Measurements from ENCODE around the gene CDC20.
"Not testable (repeated sequence)": the region's sequence is repeated elsewhere in the genome, so short reads cannot be mapped to it uniquely, and the experiment has no call there.

CDC20 gene

DNA sequence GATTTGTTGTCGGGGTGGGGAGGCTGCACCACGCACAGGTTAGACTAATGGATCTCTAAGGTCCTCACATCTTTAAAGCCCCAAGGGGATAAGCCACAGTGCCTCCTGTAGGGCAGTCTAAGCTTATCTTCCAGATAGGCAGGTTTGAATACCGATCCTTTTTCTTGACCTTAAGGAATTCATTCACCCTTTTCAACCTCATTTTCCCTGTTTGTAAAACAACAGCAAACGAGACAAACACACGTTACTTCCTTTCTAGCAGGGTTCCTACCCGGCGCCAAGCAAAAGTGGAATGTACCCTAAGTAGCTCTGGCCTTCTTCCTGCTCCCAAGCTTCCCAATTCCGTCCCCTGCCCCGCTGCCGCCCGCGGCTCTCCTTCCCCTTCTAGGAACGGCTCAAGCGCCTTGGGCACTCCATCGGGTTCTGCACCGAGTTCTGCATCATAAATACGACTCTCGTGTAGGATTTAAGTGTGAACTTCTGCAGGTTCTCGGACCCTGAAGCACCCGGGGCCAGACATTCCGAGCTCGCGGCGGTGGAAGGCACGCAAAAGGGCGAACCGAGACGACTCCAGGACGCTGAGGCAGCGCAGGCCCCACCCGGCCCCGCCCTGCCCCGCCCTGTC is 548 bp upstream of the CDC20 start:
- peak in 2 of 6 experiments; percentile 18 to 36 for DNase-seq

DNA sequence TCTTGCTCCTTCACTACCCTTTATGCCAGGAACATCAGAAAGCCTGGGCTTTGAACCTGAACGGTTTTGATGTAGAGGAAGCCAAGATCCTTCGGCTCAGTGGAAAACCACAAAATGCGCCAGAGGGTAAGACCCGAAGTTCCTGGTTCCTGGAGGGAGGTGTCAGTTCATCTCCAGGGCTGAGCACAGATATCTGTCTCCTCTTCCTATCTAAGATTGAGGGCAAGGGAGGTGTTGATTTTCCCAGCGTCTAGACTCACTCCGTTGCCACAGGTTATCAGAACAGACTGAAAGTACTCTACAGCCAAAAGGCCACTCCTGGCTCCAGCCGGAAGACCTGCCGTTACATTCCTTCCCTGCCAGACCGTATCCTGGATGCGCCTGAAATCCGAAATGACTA is 915 bp downstream of the CDC20 start:
- no peak for DNase-seq

DNA sequence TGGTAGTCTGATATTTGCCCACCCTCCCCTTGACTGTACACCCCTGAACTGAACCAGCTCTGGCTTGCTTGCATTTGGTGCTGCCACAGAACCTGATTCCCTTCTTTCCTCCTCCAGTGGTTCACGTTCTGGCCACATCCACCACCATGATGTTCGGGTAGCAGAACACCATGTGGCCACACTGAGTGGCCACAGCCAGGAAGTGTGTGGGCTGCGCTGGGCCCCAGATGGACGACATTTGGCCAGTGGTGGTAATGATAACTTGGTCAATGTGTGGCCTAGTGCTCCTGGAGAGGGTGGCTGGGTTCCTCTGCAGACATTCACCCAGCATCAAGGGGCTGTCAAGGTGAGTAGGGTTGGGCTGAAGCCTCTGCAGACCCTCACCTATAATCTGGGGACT is 1.8 kb downstream of the CDC20 start:
- DNase-seq = no peak

DNA sequence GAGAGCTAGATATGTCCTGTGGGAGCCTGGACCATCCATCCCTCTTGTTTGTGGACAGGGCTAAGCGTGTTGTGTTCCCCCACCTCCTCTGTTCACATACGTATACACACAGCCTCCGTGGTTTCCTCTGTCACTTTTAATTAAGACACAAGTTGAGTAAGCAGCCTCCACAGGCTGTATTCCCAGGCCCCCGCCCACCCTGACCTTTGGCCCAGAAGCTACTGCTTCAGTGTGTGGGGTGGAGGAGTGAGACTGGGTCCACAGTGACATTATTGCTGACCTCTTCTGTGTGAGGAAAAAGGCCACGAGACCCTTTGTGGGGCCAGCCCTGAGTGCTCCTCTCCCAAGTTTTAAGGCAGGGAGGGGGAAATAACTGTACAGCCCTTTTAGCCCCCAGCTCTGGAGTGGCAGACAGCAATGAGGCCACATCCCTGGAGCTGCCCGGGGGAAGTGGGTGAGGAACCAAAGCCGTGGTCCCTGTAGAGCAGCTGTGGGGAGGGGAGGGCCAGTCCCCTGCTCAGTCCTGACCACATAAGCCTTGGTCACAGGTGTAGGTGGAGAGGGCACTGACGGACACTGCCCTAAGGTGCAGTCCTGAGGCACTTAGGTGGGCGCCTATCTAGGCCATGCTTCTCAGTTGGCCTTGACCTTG is 4.6 kb downstream of the CDC20 start:
- DNase-seq = no peak

DNA sequence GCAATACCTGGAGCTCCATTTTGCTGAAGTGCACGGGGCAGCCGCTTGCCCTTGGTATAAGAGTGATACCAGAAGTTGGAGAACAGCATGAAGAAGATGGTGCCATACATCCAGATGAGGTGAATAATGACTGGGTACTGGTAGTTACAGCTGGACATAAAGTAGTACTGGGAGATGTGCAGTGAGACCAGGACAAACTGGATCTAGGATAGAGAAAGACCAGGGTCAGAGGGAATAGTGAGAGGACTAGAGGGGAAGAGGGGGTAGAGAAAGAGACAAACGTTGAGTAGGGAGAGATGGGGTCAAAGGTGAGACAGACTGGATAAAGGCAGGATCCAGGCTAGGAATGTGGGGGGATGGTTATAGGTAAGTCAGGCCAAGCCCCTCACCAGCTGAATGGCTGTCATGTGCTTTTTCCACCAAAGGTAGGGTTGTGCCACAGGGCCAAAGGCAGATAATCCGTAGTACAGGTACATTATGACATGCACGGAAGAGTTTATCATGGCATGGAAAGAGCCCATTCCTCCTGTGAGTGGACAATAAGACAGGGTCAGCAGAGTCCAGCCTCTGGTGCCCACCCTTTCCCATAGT is 5.2 kb downstream of the CDC20 start:
- DNase-seq = no peak

DNA sequence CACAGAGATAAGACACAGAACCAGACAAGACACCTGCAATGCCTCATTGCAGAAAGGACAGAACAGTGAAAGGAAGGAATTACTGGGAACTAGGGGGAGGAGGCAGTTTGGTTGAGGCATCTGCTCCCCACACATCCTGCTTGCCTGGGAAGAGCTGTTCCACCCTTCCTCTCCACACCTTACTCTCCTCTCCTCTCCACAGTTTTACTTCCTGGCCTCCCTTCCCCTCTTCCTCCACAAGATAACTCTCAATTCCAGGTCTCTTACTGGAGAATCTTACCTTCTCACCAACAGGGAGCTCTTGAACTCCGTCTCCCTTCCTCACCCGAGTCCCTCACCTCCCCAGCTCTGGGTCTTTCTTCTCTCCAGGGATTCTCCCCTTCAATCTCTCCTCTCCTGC is 6.9 kb downstream of the CDC20 start:
- no peak for DNase-seq

DNA sequence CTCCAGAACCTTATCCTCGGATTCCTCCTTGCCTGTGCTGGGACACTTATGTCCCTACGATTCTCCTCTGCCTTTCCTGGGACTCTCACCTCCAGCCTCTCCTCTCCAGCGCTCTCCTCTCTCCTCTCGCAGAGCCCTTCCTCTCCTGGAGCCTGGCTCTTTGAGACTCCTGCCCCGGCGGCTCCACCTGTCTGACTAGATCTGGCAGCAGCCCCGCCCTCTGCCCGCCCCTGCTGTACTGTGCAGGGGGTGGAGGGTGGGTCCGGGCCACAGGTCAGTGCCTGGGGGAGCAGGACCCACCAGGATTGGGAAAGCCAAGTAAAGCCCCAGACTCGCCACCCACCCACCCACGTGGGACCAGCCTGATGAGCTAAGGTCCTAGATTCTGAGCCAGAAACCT is 7.4 kb downstream of the CDC20 start:
- no peak for DNase-seq

DNA sequence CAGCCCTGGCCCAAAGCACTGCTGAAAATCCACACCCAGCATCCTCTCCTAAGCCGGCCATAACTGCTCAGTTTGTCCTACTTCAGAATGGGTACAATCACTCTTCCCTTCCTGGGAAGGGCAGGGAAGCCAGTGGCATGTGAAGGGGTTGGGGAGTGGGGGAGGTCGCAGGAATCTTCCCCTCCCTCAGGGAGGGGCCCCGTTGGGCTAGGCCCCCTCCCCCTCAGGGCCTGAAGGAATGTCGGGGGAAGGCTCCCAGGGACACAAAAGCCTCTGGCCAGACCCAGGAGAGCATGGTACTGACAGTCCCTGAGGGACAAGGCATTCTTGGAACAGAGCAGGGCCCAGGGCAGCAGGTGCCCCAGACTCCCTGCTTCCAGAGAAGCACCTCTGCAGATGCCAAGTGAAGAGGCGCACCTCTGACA is 7.8 kb downstream of the CDC20 start:
- no peak for DNase-seq

DNA sequence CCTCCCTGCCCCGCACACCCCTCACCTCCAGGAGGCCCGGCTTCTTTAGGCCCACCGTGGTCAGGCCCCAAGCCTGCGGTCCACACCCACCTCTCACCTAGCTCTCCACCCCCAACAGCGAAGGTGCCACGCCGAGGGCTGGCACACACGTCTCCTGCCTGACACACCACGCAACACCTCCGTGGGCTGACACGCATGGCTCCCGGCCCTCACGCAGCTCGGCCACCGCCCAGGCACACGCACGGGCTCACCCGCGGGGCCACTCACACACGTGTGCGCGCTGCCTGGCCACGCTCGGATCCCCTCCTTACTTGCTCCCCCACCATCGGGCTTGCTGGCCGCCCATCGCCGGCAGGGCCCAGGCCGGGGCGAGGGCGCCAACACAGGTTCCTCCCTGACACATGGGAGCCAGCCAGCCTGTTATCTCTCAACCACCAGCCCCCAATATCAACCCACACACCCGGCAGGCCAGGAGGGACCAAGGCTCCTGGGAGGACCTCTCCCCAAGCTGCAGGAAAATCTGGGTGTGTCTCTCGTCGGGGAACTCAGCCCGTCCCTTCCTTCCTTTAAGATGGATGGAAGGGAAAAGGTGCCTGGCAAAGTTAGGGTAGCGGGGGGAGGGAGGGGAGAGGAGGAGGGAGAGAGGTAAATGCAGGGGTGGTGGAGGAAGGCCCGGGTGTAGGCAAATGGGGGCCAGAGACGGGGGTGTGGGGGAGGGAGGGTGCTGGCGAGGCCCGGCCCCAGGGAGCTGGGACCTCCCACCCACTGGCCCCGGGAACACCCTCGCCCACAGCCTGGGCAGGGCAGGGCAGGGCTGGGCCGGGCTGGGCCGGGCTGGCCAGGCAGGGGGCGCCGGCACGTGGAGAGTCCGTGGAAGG is 8.5 kb downstream of the CDC20 start:
- DNase-seq = peak in 5 of 6 experiments; percentile 30 to 62 (median 51)

DNA sequence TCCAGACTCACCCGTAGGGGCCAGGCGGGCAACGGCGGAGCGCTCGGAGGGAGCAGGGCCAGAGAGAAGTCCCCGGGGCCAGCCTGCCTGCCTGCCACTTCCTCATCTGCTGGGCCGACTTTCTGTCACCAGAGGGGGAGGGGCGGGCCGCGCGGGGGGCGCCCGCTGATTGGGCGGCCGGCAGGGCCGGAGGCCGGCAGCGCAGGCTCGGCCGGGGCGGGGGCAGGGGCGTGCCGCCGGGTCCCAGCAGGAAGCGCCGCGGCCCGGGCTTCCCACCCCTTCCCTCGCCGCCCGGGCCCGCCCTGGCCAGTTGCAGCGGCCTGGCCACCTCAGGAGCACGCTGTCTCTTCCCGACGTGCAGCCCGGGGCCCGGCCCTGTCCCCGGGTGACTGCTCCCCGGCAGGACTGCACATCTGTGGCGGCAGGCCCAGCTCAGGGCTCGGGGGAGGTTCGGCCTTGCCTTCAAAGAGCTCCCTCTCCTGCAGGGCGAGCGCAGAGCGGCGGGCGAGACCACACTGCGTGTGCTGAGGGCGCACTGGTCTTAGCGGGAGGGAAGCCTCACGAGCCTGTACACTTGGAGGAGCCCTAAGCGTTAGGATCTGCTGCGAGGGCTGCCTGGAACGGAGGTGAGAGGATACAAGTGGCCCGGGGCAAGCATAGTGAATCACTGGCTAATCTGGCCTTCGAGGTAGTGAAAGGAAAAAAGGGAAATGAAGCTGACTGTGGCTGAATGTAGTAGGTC is 9.3 kb downstream of the CDC20 start, which contains the start of gene ELOVL1:
TSS of gene ELOVL1 (minus strand) at position 108 of the 742 bp plus-strand sequence. CDS start 2,402 bp downstream, outside the sequence.
- DNase-seq = peak; percentile 36 to 76 (median 59)

DNA sequence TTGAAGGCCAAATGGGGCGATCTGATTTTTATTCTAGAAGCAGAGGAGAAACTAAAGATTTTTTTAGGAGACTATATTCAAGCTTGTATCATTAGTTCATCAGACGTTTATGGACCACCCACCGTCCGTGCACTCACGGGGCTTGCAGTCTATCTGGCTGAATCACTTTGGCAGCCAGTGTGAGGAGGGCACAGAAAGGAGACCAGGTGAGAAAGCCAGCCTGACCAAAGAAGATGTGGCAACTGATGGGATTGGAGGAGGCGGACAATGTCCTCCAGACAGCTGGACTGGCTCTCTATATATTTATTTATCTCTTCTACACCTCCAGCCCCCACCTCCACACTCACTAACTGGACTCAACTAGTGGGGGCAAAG is 9.9 kb downstream of the CDC20 start:
- DNase-seq = no peak

DNA sequence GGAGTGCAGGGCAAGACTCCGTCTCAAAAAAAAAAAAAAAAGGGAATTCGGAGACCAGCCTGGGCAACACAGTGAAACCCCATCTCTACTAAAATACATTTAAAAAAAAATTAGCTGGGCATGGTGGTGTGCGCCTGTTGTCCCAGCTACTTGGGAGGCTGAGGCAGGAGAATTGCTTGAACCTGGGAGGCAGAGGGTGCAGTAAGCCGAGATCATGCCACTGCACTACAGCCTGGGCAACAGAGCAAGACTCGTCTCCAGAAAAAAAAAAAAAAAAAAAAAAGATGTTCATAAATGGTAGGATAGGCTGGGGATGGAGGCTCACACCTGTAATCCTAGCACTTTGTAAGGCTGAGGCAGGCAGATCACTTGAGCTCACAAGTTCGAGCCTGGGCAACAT is 11.0 kb downstream of the CDC20 start:
- DNase-seq = not testable (repeated sequence)

DNA sequence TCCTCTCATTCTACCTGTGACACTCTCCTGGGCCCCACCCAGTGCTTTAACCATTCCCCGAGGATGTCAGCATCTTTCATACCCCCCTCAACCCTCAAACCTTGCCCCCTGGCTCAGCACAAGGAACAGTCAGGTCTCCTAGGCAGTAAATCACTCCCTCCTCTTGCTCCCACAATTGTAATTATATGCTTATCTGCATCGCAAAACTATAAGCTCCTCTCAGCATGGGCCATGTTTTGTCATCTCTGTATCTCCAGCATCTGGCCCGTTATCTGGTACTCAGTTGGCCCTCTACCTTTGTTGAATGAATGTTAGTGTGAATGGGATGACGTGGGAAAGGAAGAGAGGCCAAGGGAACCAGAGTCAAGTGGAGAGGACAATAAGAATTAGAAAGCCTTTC is 11.8 kb downstream of the CDC20 start:
- DNase-seq = no peak

DNA sequence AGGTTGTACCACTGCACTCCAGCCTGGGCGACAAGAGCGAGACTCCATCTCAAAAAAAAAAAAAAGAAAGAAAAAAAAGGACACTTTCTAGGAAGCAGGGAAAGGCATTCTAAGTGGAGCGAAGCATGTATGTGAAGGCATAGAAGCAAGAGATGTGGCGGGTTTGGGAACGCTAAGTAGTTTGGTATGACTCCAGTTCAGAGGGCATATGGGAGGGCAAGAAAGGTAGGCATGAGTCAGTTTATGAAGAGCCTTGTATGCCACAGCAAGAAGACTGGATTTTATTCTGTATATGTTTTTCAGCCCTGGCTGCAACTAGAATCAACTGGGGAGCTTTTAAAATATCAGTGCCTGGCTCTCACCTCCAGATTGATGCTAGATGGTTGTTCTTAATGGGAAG is 13.4 kb downstream of the CDC20 start:
- no peak for DNase-seq

DNA sequence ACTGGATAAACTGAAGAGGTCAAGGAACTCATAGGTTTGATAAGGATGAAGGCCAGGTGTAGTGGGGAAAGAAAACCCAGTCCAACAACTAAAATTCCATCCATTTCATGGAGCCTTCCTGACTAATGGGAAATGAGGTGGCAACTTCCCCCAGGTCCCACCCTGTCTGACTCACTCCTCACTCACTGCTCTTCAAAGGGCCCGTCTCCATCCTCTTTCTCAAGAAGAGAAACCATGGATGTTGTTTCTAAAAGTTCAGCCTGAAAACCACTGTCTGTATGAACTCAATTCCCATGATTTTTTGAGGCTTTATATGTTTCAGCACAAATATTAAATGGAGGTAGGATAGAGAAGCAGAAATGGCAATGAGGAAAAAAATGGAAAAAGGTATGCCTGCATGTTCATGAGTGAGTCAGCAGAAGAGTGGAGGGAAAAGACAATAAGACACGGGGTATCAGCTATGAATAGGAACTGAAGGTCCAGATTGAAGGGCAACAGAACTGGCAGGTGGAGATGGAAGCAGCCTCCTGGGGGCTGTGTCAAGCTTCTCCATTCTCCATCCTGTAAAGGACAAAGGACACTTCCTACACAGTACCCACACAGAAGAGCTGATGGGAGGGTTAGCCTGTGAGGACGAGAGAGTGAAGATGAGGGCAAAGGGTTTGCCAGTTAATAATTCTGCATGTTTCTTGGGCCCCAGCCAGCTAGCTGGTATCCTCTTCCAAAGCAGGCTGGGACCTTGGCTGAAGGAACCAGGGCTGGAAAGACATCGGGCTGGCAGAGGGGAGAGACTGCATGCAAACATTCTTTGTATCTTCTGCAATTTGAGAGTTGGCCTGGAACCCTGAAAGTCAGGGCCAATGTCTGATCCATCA is 14.5 kb downstream of the CDC20 start:
- no peak for DNase-seq

DNA sequence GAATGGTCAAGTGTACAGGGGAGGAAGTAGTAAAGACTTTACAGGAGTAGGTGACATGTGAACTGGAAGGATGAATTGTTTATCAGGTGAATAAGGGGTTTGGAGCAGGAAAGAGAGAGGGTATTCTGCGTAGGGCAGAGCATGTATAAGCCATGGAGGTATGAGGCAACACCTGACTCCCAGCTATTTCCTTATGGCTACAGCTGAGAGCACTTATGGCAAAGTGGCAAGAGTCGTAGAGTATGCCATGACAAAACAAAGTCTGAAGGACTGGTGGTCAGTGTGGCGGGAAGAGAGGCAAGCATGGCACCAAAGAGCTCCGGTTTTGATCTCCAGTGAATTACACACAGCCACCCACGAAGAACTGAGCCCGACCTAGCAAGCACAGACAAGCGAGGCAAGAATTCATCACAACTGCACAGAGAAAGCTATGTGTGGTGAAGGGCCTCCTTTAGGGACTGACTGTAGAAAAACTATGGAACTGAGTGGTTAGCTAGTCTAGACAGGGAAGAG is 18.0 kb downstream of the CDC20 start:
- DNase-seq = no peak

DNA sequence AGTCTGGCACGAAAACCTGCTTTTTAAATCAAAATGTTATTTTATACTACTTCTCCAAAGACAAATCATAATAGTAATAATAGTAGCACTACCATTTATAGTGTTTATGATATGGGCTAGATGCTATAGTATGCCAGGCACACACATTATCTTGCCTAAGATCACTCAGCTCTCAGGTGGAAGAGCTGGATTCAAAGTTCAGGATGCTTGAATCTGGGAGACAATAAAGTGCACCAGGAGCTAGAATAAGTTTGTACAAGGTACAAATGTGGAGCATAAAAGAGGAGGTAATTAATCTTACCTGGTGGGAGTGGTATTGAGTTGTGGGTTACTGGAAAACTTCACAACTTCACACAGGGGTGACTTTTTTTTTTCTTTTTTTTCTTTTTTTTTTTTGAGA is 19.1 kb downstream of the CDC20 start:
- DNase-seq = no peak

DNA sequence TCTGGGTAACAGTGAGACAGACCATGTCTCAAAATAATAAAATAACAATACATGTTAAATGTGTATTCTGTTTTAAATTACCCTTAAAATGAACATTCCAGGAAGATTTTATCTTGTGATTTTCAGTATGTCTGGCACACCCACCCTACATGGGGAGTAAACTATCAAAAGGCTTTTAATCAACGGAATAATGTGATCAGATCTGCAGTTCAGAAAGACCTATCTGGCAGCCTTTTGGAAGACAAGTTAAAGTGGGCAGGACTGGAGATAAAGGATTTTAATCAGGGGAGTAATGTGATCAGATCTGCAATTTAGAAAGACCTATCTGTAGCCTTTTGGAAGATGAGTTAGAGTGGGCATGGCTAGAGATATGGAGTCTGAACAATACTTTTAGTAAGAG is 20.7 kb downstream of the CDC20 start:
- no peak for DNase-seq

DNA sequence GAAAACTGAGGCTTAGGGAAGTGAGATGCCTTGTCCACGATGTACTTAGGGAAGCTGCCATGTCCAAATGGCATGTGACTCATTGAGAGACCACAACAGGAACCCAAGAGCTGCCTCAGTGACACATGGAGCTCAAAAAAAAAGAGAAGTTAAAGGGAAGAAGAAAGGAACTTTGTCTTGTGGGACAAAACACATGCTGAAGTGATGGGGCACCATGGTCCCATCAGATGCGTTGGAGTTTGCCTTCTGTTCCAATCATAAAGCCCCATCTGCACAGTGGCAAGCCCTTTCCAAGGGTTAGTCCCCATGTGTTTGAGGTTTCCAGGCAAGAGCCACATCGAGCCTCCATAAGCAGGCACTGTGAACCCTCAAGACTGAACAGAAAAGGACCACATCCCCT is 22.8 kb downstream of the CDC20 start:
- DNase-seq = no peak

DNA sequence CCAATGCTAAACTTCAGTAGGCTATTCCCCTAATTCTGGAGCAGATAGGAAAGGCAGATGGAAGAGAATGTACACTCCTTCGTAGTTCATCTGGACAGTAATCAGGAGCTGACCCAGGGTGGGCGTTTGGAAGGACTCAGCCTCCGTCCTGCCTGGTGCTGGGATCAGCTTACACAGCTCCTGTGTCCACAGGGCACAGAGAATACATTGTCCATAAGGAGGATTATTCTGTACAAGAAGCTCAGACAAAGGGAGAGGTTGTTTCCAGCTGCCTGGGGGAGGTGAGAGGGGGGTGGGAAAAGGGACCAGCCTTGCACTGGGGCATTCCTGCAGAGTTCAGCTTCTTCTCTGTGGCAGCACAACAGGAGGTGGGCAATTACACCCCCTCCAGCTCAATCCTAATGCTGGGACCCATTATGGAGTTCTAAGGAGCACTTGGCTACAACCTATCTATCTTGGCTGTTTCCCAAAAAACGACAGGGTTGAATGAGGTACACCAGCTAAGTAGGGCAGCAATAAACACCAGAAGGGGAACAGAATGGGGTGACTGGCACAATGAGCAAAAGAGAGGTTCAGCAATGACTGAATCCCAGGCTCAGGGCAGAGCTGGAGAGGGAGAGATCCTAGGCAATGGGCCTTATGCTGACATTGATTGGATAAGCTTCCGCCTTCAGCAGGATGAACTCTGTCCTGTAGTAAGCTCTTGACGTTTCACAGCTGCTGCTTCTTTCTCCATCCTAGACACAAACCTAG is 23.4 kb downstream of the CDC20 start:
- DNase-seq = no peak

DNA sequence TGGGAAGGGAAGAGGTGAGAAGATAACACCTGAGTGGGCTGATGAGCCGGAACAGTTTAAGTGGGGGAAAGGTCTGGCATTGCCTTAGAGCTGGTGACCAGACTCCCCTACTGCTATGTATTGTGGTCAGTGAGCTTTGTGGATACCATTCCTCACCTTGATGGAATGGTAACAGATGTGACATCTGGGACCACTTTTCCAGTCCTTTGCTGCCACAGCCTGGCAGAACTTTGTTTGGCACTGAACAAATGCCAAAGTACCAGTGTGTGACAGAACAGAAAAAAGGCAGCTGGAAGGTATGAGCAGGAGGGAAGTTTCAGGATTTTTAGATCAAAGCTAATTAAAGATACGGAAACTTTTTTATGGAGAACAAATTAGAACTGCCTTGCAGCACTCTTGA is 24.7 kb downstream of the CDC20 start:
- no peak for DNase-seq
